CD4-positive, alpha-beta T cell (primary cell): ENCODE results near the gene PLXDC2. TPM values are rescaled to one million over a fixed set of nuclear protein-coding genes. Genes with fewer than 3 reads are reported as not detected.

ENCODE experiments used
- ATAC-seq: fragments of 200-7000 bp; cut with Tn5 transposase; one replicate; pipeline ENCODE4 v1.10.0; 2022; ENCODE audit warnings: mild to moderate bottlenecking; ENCODE audit not compliant: poor library complexity
- CTCF ChIA-PET: fragments of 350-600 bp; sonication (Branson Sonifier 250); formaldehyde crosslinking; loops from one replicate; lab custom pipeline; 2021; ENCODE audit warnings: antibody characterized with exemption, inconsistent platforms; lab: Charles Lee
- POLR2A ChIA-PET: fragments of 350-600 bp; sonication (Branson Sonifier 250); formaldehyde crosslinking; loops from one replicate; lab custom pipeline; 2021; ENCODE audit warnings: antibody characterized with exemption, inconsistent platforms; lab: Charles Lee
- DNase-seq, 14 experiments: peaks; one replicate each; pipeline ENCODE4 v3.0.0-alpha.2; 2013 to 2020; ENCODE audit warnings: mixed read lengths in 2 of 14
- H3K27ac ChIP-seq, 2 donors: one replicate each; pipeline versions ENCODE4 v1.5.1 to v1.7.0; 2013; ENCODE audit warnings: low read length in 2 of 2, low read depth in 1 of 2, mild to moderate bottlenecking in 1 of 2
- H3K27me3 ChIP-seq, 2 experiments: 1 replicate in 1 of 2; 2 replicates in 1 of 2; pipeline versions ENCODE4 v1.6.1 to v1.7.0; 2013; ENCODE audit warnings: low read length in 2 of 2, control low read depth in 1 of 2, mild to moderate bottlenecking in 1 of 2, moderate library complexity in 1 of 2; ENCODE audit not compliant: insufficient read depth in 2 of 2, control insufficient read depth in 1 of 2
- H3K36me3 ChIP-seq: one replicate; pipeline ENCODE4 v1.6.1; 2013; ENCODE audit warnings: low read length, control low read depth; ENCODE audit not compliant: insufficient read depth
- H3K4me1 ChIP-seq: one replicate; pipeline ENCODE4 v1.6.1; 2013; ENCODE audit warnings: low read length, control low read depth; ENCODE audit not compliant: insufficient read depth
- H3K4me3 ChIP-seq: one replicate; pipeline ENCODE4 v1.5.1; 2013; ENCODE audit warnings: mild to moderate bottlenecking, low read length, moderate library complexity
- H3K9me3 ChIP-seq, 2 experiments: 1 replicate in 1 of 2; 2 replicates in 1 of 2; pipeline versions ENCODE4 v1.6.1 to v1.7.0; 2013; ENCODE audit warnings: low read length in 2 of 2, mild to moderate bottlenecking in 2 of 2, control low read depth in 1 of 2, moderate library complexity in 1 of 2; ENCODE audit not compliant: control insufficient read depth in 1 of 2, insufficient read depth in 1 of 2
- H3K27ac Mint-ChIP-seq: one replicate; pipeline ENCODE4 v1.8.0; 2020; ENCODE audit warnings: mixed read lengths
- H3K27me3 Mint-ChIP-seq: one replicate; pipeline ENCODE4 v1.8.0; 2021; ENCODE audit warnings: mixed read lengths
- H3K36me3 Mint-ChIP-seq: one replicate; pipeline ENCODE4 v1.8.0; 2021; ENCODE audit warnings: low read depth, mixed read lengths
- H3K4me1 Mint-ChIP-seq: one replicate; pipeline ENCODE4 v1.8.0; 2021; ENCODE audit warnings: low read depth, mixed read lengths
- H3K4me3 Mint-ChIP-seq: one replicate; pipeline ENCODE4 v1.8.0; 2020; ENCODE audit warnings: mild to moderate bottlenecking, mixed read lengths
- H3K9me3 Mint-ChIP-seq: one replicate; pipeline ENCODE4 v1.8.0; 2020; ENCODE audit warnings: mixed read lengths
- intact Hi-C, 2 experiments: fragments of 100-400 bp; cut with DNase I in 1 of 2; cut with micrococcal nuclease in 1 of 2; formaldehyde crosslinking; loops; one replicate each; pipeline versions ENCODE4 v1.15.1 to v1.9.0; 2023 to 2025; cut with DNase I, micrococcal nuclease
- total RNA-seq, 174 experiments: library from RNA in 2 of 174; stranded (reverse) in 2 of 174; gene quantifications; one replicate each; pipeline ENCODE4 v1.2.3 and lab custom pipeline; 2021 to 2026
- TF ChIP-seq, protein P1 (sequence below): fragments of 200-600 bp; IDR thresholded peaks from one replicate; pipeline ENCODE4 v1.8.0; 2022; ENCODE audit warnings: antibody characterized with exemption, mild to moderate bottlenecking

PLXDC2 gene
- total RNA-seq, 2 experiments from 2014 or later: 0.41 to 0.61 TPM

DNA sequence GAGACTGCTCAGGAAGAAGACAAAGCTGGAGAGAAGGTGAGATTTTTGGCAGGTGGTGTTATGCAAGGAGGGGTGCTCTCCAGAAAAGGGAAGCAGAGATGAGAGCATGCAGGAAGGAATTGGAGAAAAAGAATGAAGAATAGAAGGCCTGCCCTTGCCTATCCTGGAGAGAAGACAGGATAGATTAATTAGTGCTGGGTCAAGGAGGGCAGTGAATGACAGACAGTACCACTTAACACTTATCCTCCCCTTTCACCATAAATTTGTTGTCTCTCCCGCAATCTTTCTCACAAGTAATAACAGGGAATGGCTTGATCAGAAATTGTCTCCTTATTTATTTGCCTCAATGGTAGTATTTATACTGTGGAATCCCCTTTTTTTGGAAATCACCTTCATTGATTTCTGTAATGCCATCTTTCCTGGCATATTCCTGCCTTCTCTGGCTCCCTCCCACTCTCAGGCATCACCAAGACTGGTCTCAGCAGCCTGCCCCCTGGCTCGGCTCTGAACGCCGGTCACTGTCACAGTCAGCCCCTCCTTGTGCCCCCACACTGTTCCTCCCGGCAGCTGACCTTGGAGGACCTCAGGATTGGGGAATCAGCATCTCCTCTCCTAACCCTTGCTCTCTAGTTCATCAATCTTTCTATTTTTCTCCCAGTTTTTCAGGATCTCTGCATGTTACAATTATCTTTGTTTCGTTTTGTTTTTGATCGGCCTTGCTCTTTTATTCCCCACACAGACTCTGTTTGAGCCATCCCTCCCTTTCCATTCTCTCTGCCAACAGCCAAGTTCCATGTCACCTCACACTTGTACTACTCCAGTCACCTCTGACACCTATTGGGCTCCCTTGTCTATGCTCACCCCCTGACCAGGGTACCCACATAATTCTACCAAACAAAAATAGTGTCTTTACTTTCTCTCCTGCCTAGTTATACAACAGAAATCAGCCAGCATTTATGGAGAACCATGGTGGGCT is 294.2 kb downstream of the PLXDC2 start:
- Histone ChIP-seq H3K9me3 (peaks cover 0 to 3% of the 10 kb centered on the region in 2 experiments), H3K4me3 (no peak overlapping the region), H3K27ac (no peak overlapping the region), H3K27me3 (no peaks in the 10 kb centered on the region), H3K36me3 (no peaks in the 10 kb centered on the region), H3K4me1 (no peaks in the 10 kb centered on the region)
- Mint-ChIP-seq H3K27ac (no peak overlapping the region), H3K4me1 (no peaks in the 10 kb centered on the region), H3K4me3 (no peak overlapping the region), H3K9me3 (peaks cover 3% of the 10 kb centered on the region), H3K36me3 (no peaks in the 10 kb centered on the region), H3K27me3 (no peaks in the 10 kb centered on the region)
- no peak for ATAC-seq
- TF ChIP-seq, protein P1, sequence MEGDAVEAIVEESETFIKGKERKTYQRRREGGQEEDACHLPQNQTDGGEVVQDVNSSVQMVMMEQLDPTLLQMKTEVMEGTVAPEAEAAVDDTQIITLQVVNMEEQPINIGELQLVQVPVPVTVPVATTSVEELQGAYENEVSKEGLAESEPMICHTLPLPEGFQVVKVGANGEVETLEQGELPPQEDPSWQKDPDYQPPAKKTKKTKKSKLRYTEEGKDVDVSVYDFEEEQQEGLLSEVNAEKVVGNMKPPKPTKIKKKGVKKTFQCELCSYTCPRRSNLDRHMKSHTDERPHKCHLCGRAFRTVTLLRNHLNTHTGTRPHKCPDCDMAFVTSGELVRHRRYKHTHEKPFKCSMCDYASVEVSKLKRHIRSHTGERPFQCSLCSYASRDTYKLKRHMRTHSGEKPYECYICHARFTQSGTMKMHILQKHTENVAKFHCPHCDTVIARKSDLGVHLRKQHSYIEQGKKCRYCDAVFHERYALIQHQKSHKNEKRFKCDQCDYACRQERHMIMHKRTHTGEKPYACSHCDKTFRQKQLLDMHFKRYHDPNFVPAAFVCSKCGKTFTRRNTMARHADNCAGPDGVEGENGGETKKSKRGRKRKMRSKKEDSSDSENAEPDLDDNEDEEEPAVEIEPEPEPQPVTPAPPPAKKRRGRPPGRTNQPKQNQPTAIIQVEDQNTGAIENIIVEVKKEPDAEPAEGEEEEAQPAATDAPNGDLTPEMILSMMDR: no peak
- intact Hi-C loops: no loop called here
- no peak for DNase-seq
- ChIA-PET CTCF (no interaction called here), POLR2A (no interaction called here)

DNA sequence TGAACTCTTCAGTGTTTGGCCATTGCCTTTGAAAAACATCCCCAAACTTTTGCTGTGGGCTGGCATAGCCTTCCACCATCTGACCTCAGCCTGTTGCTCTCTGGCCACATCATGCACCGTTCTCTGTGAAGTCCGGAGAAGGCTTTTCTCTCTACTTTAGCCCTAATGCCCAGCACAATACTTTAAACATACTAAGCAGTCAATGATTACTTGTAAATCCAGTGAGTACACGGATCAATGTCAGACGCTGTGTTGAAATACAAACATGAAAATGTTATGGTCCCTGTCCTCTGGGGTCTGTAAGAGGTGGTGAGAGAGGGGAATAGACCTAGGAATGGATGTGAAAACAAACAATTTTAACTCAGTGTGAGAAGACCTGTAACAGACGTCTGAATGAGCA is 297.9 kb downstream of the PLXDC2 start:
- Mint-ChIP-seq H3K4me3 (no peak overlapping the region), H3K9me3 (peaks cover 3% of the 10 kb centered on the region), H3K27ac (no peak overlapping the region), H3K27me3 (no peaks in the 10 kb centered on the region), H3K4me1 (no peaks in the 10 kb centered on the region), H3K36me3 (no peaks in the 10 kb centered on the region)
- H3K4me1 ChIP-seq: no peaks in the 10 kb centered on the region
- no peak overlapping the region for H3K4me3 ChIP-seq
- ChIA-PET POLR2A (no interaction called here), CTCF (no interaction called here)
- no peaks in the 10 kb centered on the region for H3K36me3 ChIP-seq
- no peak overlapping the region for H3K27ac ChIP-seq
- TF ChIP-seq, protein P1: no peak
- intact Hi-C loops: no loop called here
- no peaks in the 10 kb centered on the region for H3K27me3 ChIP-seq
- H3K9me3 ChIP-seq: peaks cover 0 to 3% of the 10 kb centered on the region in 2 experiments
- ATAC-seq (no peak), DNase-seq (no peak)

DNA sequence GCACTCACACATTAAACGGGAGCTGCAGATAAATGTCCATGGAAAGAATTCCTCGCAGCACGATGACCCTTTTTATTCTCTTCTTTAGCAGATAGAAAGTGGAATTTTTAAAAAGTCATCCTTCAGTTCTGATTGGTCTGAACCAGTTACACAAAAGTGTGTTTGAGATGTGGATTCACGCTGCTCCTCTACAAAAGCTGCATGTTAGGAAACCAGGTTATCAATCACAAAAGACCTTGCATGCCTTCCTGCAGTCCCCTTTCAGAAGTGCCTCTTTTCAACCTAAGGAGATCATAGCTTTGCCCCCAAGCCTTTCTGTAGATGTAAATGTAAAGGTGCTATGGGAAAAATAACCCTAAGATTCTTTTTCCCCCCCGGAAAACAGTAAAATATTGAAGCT is 299.7 kb downstream of the PLXDC2 start:
- no peak overlapping the region for H3K27ac Mint-ChIP-seq
- POLR2A ChIA-PET: no interaction called here
- no peak overlapping the region for H3K4me3 Mint-ChIP-seq
- no peaks in the 10 kb centered on the region for H3K27me3 ChIP-seq
- no peaks in the 10 kb centered on the region for H3K27me3 Mint-ChIP-seq
- CTCF ChIA-PET: no interaction called here
- DNase-seq: no peak
- no peaks in the 10 kb centered on the region for H3K4me1 Mint-ChIP-seq
- TF ChIP-seq, protein P1: no peak
- H3K9me3 Mint-ChIP-seq: peaks cover 3% of the 10 kb centered on the region
- no peaks in the 10 kb centered on the region for H3K9me3 ChIP-seq
- no peak overlapping the region for H3K27ac ChIP-seq
- no peaks in the 10 kb centered on the region for H3K36me3 ChIP-seq
- H3K4me1 ChIP-seq: no peaks in the 10 kb centered on the region
- no peak for ATAC-seq
- intact Hi-C loops: no loop called here
- no peak overlapping the region for H3K4me3 ChIP-seq
- no peaks in the 10 kb centered on the region for H3K36me3 Mint-ChIP-seq
